BJ (cell line): ENCODE results near the gene MMD. TPM values are rescaled to one million over a fixed set of nuclear protein-coding genes. Genes with fewer than 3 reads are reported as not detected.
"Not testable (repeated sequence)": the region's sequence is repeated elsewhere in the genome, so short reads cannot be mapped to it uniquely, and the experiment has no call there.

Experiments used
- CTCF ChIA-PET: fragments of 350-600 bp; formaldehyde crosslinking; extraction: SDS; loops from one replicate; lab custom pipeline; 2021; ENCODE audit warnings: antibody characterized with exemption, inconsistent platforms; lab: Yijun Ruan, JAX
- POLR2A ChIA-PET: fragments of 300-600 bp; sonication (Branson Sonifier 250); formaldehyde crosslinking; extraction: SDS; loops from one replicate; lab custom pipeline; 2021; ENCODE audit warnings: antibody characterized with exemption; lab: Charles Lee
- DNase-seq: peaks from one replicate; pipeline ENCODE4 v3.0.0-alpha.2; 2011; ENCODE audit warnings: low read depth
- H3K27me3 ChIP-seq: 2 replicates; pipeline ENCODE4 v1.6.0; 2011; ENCODE audit warnings: low read length; ENCODE audit not compliant: control insufficient read depth, insufficient read depth
- H3K36me3 ChIP-seq: 2 replicates; pipeline ENCODE4 v1.5.1; 2011; ENCODE audit warnings: low read length; ENCODE audit not compliant: control insufficient read depth, insufficient read depth
- H3K4me3 ChIP-seq: 2 replicates; pipeline ENCODE4 v1.5.1; 2011; ENCODE audit warnings: low read depth, mild to moderate bottlenecking, control low read depth, low read length
- CTCF ChIP-seq: IDR thresholded peaks from 2 replicates; pipeline ENCODE4 v1.5.1; 2011; ENCODE audit warnings: low read depth, mild to moderate bottlenecking, control low read depth, inconsistent platforms, low read length, moderate library complexity; ENCODE audit not compliant: insufficient read depth
- polyA plus RNA-seq: library from polyadenylated mRNA; depleted of rRNA; stranded (reverse); fragments of >200 nt; gene quantifications from 2 replicates; pipeline ENCODE4 v1.2.3, GENCODE V29; 2011

MMD gene
- polyA plus RNA-seq, 1 experiment: 4.5 TPM

GRCh38 chr17:55409030-55409800 lies 12.4 kb downstream of the MMD start:
- DNase-seq: no peak
- ChIA-PET POLR2A (interaction anchor here (0.7 kb wide), 1 partner anchor 153 kb away, joined by 3 read pairs; no protein-coding TSS in a partner anchor), CTCF (interaction anchor here (0.7 to 0.9 kb wide), 2 partner anchors 11 to 52 kb away, joined by 3 read pairs; no protein-coding TSS in a partner anchor)
- Histone ChIP-seq H3K4me3 (no peak overlapping the region), H3K27me3 (no peaks in the 10 kb centered on the region), H3K36me3 (no peaks in the 10 kb centered on the region)
- no peak for TF ChIP-seq CTCF

GRCh38 chr17:55407641-55408566 lies 13.7 kb downstream of the MMD start:
- Histone ChIP-seq H3K36me3 (no peaks in the 10 kb centered on the region), H3K27me3 (no peaks in the 10 kb centered on the region), H3K4me3 (no peak overlapping the region)
- CTCF ChIA-PET: interaction anchor here (0.9 kb wide), 1 partner anchor 51 kb away, joined by 3 read pairs; no protein-coding TSS in a partner anchor
- no peak for TF ChIP-seq CTCF
- POLR2A ChIA-PET: no interaction called here
- no peak for DNase-seq

GRCh38 chr17:55405600-55405999 lies 16.0 kb downstream of the MMD start:
- Histone ChIP-seq H3K36me3 (peaks cover 2% of the 10 kb centered on the region; the same call in 1 of the 2 replicates), H3K4me3 (no peak overlapping the region), H3K27me3 (no peaks in the 10 kb centered on the region)
- DNase-seq: no peak
- ChIA-PET POLR2A (no interaction called here), CTCF (interaction anchor here (1.1 to 1.7 kb wide), 2 partner anchors 11 kb away, joined by 3 read pairs; no protein-coding TSS in a partner anchor)
- TF ChIP-seq CTCF: no peak

GRCh38 chr17:55404197-55404596 lies 17.4 kb downstream of the MMD start:
- H3K36me3 ChIP-seq, H3K4me3 ChIP-seq, CTCF ChIA-PET, H3K27me3 ChIP-seq, DNase-seq, POLR2A ChIA-PET: not testable (repeated sequence)

- DNase-seq: no peak
- CTCF ChIA-PET: interaction anchor here (1.1 kb wide), 1 partner anchor 110 kb away, joined by 3 read pairs; no protein-coding TSS in a partner anchor
- no peaks in the 10 kb centered on the region for H3K27me3 ChIP-seq
- TF ChIP-seq CTCF: no peak
- H3K4me3 ChIP-seq: no peak overlapping the region
- H3K36me3 ChIP-seq: peaks cover 2% of the 10 kb centered on the region; the same call in 1 of the 2 replicates
- POLR2A ChIA-PET: no interaction called here
These were observed 19.3 kb downstream of the MMD start for GRCh38 chr17:55402374-55402773.
